CD14-positive monocyte (primary cell): ENCODE measurements around the gene CENPU. TPM values are rescaled to one million over a fixed set of nuclear protein-coding genes. Genes with fewer than 3 reads are reported as not detected.
"Not testable (repeated sequence)": the region's sequence is repeated elsewhere in the genome, so short reads cannot be mapped to it uniquely, and the experiment has no call there.

ENCODE experiments used
- DNase-seq, 3 donors: peaks; one replicate each; pipeline ENCODE4 v3.0.0-alpha.2; 2011 to 2022
- H2AFZ ChIP-seq: 2 replicates; pipeline ENCODE4 v1.6.0; 2012; ENCODE audit warnings: mild to moderate bottlenecking, low read depth, low read length, inconsistent platforms; ENCODE audit not compliant: insufficient read depth, poor library complexity, severe bottlenecking
- H3K27ac ChIP-seq, 2 donors: 1 replicate in 1 of 2; 2 replicates in 1 of 2; pipeline ENCODE4 v1.5.1; 2012 to 2013; ENCODE audit warnings: low read length in 2 of 2, control low read depth in 1 of 2, inconsistent platforms in 1 of 2, low read depth in 1 of 2, mild to moderate bottlenecking in 1 of 2
- H3K27me3 ChIP-seq, 2 donors: one replicate each; pipeline versions ENCODE4 v1.6.0 to v1.6.1; 2011 to 2013; ENCODE audit warnings: low read length in 2 of 2; ENCODE audit not compliant: control insufficient read depth in 2 of 2, insufficient read depth in 2 of 2
- H3K36me3 ChIP-seq, 2 donors: replicated peaks in 1 of 2; 1 replicate in 1 of 2; 2 replicates in 1 of 2; pipeline versions ENCODE4 v1.5.1 to v1.6.1; 2012 to 2013; ENCODE audit warnings: low read length in 2 of 2, control low read depth in 1 of 2, inconsistent platforms in 1 of 2, mild to moderate bottlenecking in 1 of 2; ENCODE audit not compliant: insufficient read depth in 2 of 2, control insufficient read depth in 1 of 2
- H3K4me1 ChIP-seq, 2 donors: 1 replicate in 1 of 2; 2 replicates in 1 of 2; pipeline versions ENCODE4 v1.5.1 to v1.6.1; 2012 to 2013; ENCODE audit warnings: low read length in 2 of 2, control low read depth in 1 of 2, inconsistent platforms in 1 of 2, mild to moderate bottlenecking in 1 of 2, moderate library complexity in 1 of 2; ENCODE audit not compliant: insufficient read depth in 2 of 2, control insufficient read depth in 1 of 2
- H3K4me2 ChIP-seq: replicated peaks from 2 replicates; pipeline ENCODE3; 2012; ENCODE audit warnings: low read length, moderate library complexity, mild to moderate bottlenecking; ENCODE audit not compliant: poor library complexity, severe bottlenecking; ENCODE audit errors: extremely low read depth
- H3K4me3 ChIP-seq, 3 experiments: fragments of 200-600 bp in 1 of 3; sonication (generic) in 1 of 3; replicated peaks in 1 of 3; 1 replicate in 2 of 3; 2 replicates in 1 of 3; pipeline ENCODE4 v1.5.1; 2011 to 2013; ENCODE audit warnings: low read length in 3 of 3, mild to moderate bottlenecking in 3 of 3, control low read depth in 2 of 3, low read depth in 2 of 3, inconsistent platforms in 1 of 3, moderate library complexity in 1 of 3
- H3K79me2 ChIP-seq: 2 replicates; pipeline ENCODE4 v1.6.0; 2012; ENCODE audit warnings: mild to moderate bottlenecking, control low read depth, inconsistent platforms, low read length, moderate library complexity; ENCODE audit not compliant: insufficient read depth
- H3K9ac ChIP-seq: 2 replicates; pipeline ENCODE4 v1.6.0; 2017; ENCODE audit warnings: low read length, mild to moderate bottlenecking; ENCODE audit not compliant: insufficient read depth, poor library complexity, severe bottlenecking
- H3K9me3 ChIP-seq, 2 donors: replicated peaks in 1 of 2; 1 replicate in 1 of 2; 2 replicates in 1 of 2; pipeline versions ENCODE4 v1.5.1 to v1.6.1; 2012 to 2013; ENCODE audit warnings: low read length in 2 of 2, control low read depth in 1 of 2; ENCODE audit not compliant: control insufficient read depth in 1 of 2, insufficient read depth in 1 of 2
- H4K20me1 ChIP-seq: 2 replicates; pipeline ENCODE4 v1.6.0; 2012; ENCODE audit warnings: mild to moderate bottlenecking, low read length, control low read depth, moderate library complexity; ENCODE audit not compliant: insufficient read depth
- H3K27ac Mint-ChIP-seq, 7 donors: one replicate each; pipeline ENCODE4 v1.8.0; 2020; ENCODE audit warnings: mild to moderate bottlenecking in 7 of 7, mixed read lengths in 7 of 7, moderate library complexity in 6 of 7, inconsistent platforms in 2 of 7
- H3K27me3 Mint-ChIP-seq, 3 donors: one replicate each; pipeline ENCODE4 v1.8.0; 2021 to 2022; ENCODE audit warnings: low read depth in 3 of 3, mild to moderate bottlenecking in 3 of 3, mixed read lengths in 3 of 3, moderate library complexity in 3 of 3, inconsistent platforms in 1 of 3
- H3K36me3 Mint-ChIP-seq, 2 donors: one replicate each; pipeline ENCODE4 v1.8.0; 2020; ENCODE audit warnings: mixed read lengths in 2 of 2, inconsistent platforms in 1 of 2, mild to moderate bottlenecking in 1 of 2
- H3K4me1 Mint-ChIP-seq: one replicate; pipeline ENCODE4 v1.8.0; 2020; ENCODE audit warnings: mild to moderate bottlenecking, mixed read lengths
- H3K4me3 Mint-ChIP-seq, 2 donors: one replicate each; pipeline ENCODE4 v1.8.0; 2020; ENCODE audit warnings: mild to moderate bottlenecking in 2 of 2, mixed read lengths in 2 of 2, moderate library complexity in 1 of 2
- H3K9me3 Mint-ChIP-seq, 7 donors: one replicate each; pipeline ENCODE4 v1.8.0; 2020 to 2022; ENCODE audit warnings: mixed read lengths in 7 of 7, mild to moderate bottlenecking in 6 of 7, moderate library complexity in 6 of 7, inconsistent platforms in 2 of 7
- CTCF ChIP-seq: fragments of 200-600 bp; IDR thresholded peaks from one replicate; pipeline ENCODE4 v1.8.0; 2022; ENCODE audit warnings: antibody characterized with exemption, mild to moderate bottlenecking
- WGBS: methylation state at CpG from one replicate; pipeline ENCODE4 v1.1.5; 2013; ENCODE audit warnings: missing lambda C conversion rate; ENCODE audit not compliant: insufficient coverage; 5-methylcytosine and 5-hydroxymethylcytosine counted together
- intact Hi-C, 2 donors: fragments of 100-400 bp; cut with micrococcal nuclease; formaldehyde crosslinking; loops; one replicate each; pipeline versions ENCODE4 v1.15.0 to v1.15.1; 2023
- polyA plus RNA-seq, 3 donors: library from polyadenylated mRNA; depleted of rRNA in 1 of 3; unstranded in 2 of 3; stranded (reverse) in 1 of 3; fragments of 300-500 nt in 2 of 3; fragments of >200 nt in 1 of 3; fragmentation: Illumina TruSeq in 2 of 3; gene quantifications; 1 replicate in 2 of 3; 2 replicates in 1 of 3; pipeline ENCODE4 v1.2.3, GENCODE V29; 2012 to 2021

Gene CENPU
- polyA plus RNA-seq, 3 donors: 1.2 to 1.6 (median 1.5) TPM

GRCh38 chr4:184744236-184744635, 10.3 kb upstream of the CENPU start:
- WGBS: 98% methylated on average over 7 of the region's 10 CpGs
- Histone ChIP-seq H2AFZ (no peak overlapping the region), H4K20me1 (no peaks in the 10 kb centered on the region), H3K27me3 (no peaks in the 10 kb centered on the region), H3K4me1 (peaks cover 47 to 53% of the 10 kb centered on the region in 2 donors), H3K36me3 (no peaks in the 10 kb centered on the region), H3K4me3 (no peak overlapping the region), H3K9me3 (no peaks in the 10 kb centered on the region), H3K9ac (no peak overlapping the region), H3K79me2 (no peaks in the 10 kb centered on the region), H3K27ac (no peak overlapping the region), H3K4me2 (no peak overlapping the region)
- peaks cover 54% of the 10 kb centered on the region for H3K4me1 Mint-ChIP-seq
- no peak for DNase-seq
- TF ChIP-seq CTCF: no peak
- H3K9me3 Mint-ChIP-seq: peaks cover 0 to 5% (median 0%) of the 10 kb centered on the region in 7 donors
- intact Hi-C loops: loop anchor here (10.0 kb wide), 3 partner anchors 61 to 261 kb away; partner anchors contain the start of gene ACSL1 (in 1 of the 2)
- H3K4me3 Mint-ChIP-seq: no peak overlapping the region
- H3K27me3 Mint-ChIP-seq: peaks cover 0 to 1% (median 0%) of the 10 kb centered on the region in 3 donors
- no peak overlapping the region for H3K27ac Mint-ChIP-seq
- no peaks in the 10 kb centered on the region for H3K36me3 Mint-ChIP-seq

DNA sequence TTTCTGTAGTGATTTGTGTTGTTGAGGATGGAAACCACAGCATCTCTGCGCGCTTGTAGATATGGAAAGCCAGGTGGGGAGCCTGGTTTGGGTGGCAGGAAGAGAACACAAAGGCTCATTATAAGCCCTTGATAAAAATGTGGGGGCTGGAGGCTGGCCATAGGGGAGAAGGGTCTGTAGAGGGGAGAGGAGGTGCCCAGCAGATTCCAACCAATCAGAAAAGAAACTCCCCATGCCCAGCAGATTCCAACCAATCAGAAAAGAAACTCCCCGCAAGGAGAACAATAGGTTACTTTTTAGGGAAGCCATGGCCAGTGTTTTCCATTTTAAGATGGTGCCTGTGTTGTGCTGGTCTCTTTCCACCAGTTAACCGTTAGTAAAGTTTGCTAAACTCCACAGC, 9.8 kb upstream of the CENPU start:
- Mint-ChIP-seq H3K27ac (peak overlapping the region in 1 of 7 donors; percentile 60), H3K4me1 (peaks cover 52% of the 10 kb centered on the region), H3K9me3 (peaks cover 0 to 5% (median 0%) of the 10 kb centered on the region in 7 donors), H3K36me3 (no peaks in the 10 kb centered on the region), H3K27me3 (peaks cover 0 to 1% (median 0%) of the 10 kb centered on the region in 3 donors), H3K4me3 (no peak overlapping the region)
- no peak overlapping the region for H3K9ac ChIP-seq
- H2AFZ ChIP-seq: no peak overlapping the region
- 100% methylated on average over 2 of the region's 4 CpGs for WGBS
- H3K4me1 ChIP-seq: peaks cover 49 to 52% of the 10 kb centered on the region in 2 donors
- no peaks in the 10 kb centered on the region for H3K79me2 ChIP-seq
- no peak for DNase-seq
- no peak overlapping the region for H3K4me2 ChIP-seq
- no peaks in the 10 kb centered on the region for H3K36me3 ChIP-seq
- no peak overlapping the region for H3K4me3 ChIP-seq
- no peak overlapping the region for H3K27ac ChIP-seq
- no peaks in the 10 kb centered on the region for H3K9me3 ChIP-seq
- intact Hi-C loops: loop anchor here (10.0 kb wide), 3 partner anchors 61 to 261 kb away; partner anchors contain the start of gene ACSL1 (in 1 of the 2)
- no peak for TF ChIP-seq CTCF
- no peaks in the 10 kb centered on the region for H4K20me1 ChIP-seq
- no peaks in the 10 kb centered on the region for H3K27me3 ChIP-seq

GRCh38 chr4:184741651-184742050, 7.8 kb upstream of the CENPU start:
- not testable (repeated sequence) for H3K27ac Mint-ChIP-seq, H3K9ac ChIP-seq, H3K4me3 ChIP-seq, H3K36me3 Mint-ChIP-seq, H3K36me3 ChIP-seq, H3K27me3 Mint-ChIP-seq, H3K27ac ChIP-seq, H3K79me2 ChIP-seq, H4K20me1 ChIP-seq, DNase-seq, H3K9me3 ChIP-seq, H2AFZ ChIP-seq, H3K4me3 Mint-ChIP-seq, H3K9me3 Mint-ChIP-seq, H3K27me3 ChIP-seq, H3K4me2 ChIP-seq
- no CpG with 5 or more reads among the region's 1 CpG for WGBS
- H3K4me1 Mint-ChIP-seq: peaks cover 32% of the 10 kb centered on the region
- intact Hi-C loops: loop anchor here (10.0 kb wide), 3 partner anchors 63 to 263 kb away; partner anchors contain the start of gene ACSL1 (in 1 of the 2)
- peaks cover 29 to 32% of the 10 kb centered on the region in 2 donors for H3K4me1 ChIP-seq
